ENCODE measurements around the gene INPP5J.
A peak's percentile ranks its signal among the peaks of the same experiment; 100 is the strongest.
"Not testable (repeated sequence)": the region's sequence is repeated elsewhere in the genome, so short reads cannot be mapped to it uniquely, and the experiment has no call there.

INPP5J gene

GRCh38 chr22:31088233-31088986 lies 34.4 kb upstream of the INPP5J start:
- no peak for DNase-seq

DNA sequence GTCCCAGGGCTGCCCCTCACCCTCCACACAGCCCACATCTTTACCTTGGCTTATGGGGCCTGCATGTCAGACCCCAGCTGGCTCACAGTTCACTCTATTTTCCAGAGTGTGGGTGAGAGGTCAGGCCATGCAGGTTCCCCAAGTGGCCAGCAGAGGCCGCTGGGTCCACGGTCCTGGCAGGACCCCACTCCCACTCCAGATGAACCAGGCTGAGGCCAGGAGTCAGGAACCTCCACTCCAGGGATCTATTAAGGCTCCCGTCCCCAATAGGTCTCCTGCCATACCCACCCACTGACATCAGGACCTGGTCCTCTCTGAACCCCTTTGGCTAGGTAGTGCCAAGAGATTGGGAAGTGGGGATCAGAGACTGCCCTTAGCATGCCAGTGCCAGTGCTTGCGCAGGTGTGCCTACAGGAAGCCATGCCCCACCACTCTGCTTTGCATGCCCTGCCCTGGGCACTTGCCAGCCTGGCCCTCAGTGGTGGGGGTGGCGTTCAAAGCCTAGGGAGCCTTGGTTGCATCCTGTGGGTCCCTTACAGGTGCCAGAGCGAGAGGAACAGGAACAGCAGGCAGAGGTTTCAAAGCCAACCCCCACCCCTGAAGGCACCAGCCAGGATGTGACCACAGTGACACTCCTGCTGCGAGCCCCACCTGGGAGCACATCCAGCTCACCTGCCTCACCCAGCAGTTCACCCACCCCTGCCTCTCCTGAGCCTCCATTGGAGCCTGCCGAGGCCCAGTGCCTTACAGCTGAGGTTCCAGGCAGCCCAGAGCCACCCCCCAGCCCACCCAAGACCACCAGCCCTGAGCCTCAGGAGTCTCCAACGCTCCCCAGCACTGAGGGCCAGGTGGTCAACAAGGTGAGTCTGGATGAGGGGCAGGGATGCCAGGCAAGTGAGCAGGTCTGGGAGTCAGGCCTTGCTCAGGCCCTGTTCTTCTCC lies 33.3 kb upstream of the INPP5J start:
- peak; percentile 19 to 25 for DNase-seq

GRCh38 chr22:31090217-31091085 lies 32.3 kb upstream of the INPP5J start:
- DNase-seq: no peak

DNA sequence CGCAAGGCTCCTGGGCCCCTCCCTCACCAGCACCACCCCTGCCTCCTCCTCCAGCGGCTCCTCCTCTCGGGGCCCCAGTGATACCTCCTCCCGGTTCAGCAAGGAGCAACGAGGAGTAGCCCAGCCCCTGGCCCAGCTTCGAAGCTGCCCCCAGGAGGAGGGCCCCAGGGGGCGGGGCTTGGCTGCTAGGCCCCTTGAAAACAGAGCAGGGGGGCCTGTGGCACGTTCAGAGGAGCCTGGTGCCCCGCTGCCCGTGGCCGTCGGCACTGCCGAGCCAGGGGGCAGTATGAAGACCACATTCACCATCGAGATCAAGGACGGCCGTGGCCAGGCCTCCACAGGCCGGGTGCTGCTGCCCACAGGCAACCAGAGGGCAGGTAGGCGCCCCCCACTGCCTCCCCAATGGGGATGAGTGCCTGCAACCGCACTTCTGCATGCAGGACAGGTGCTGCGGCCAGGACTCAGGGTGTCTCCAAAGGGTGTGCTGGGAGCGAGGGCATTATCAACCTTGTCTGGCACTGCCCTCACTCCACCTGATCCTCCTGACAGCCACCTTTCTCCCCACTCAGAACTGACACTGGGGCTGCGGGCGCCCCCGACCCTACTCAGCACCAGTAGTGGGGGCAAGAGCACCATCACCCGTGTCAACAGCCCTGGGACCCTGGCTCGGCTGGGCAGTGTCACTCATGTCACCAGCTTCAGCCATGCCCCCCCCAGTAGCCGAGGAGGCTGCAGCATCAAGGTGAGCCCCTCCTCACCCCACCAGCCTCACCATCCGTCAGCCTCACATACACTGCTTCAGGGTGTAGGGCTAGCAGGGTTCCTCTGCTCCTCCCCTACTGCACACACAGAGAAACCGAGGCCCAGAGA lies 31.4 kb upstream of the INPP5J start:
- DNase-seq: no peak

- no peak for DNase-seq
These were observed 30.6 kb upstream of the INPP5J start for GRCh38 chr22:31092161-31092560.

DNA sequence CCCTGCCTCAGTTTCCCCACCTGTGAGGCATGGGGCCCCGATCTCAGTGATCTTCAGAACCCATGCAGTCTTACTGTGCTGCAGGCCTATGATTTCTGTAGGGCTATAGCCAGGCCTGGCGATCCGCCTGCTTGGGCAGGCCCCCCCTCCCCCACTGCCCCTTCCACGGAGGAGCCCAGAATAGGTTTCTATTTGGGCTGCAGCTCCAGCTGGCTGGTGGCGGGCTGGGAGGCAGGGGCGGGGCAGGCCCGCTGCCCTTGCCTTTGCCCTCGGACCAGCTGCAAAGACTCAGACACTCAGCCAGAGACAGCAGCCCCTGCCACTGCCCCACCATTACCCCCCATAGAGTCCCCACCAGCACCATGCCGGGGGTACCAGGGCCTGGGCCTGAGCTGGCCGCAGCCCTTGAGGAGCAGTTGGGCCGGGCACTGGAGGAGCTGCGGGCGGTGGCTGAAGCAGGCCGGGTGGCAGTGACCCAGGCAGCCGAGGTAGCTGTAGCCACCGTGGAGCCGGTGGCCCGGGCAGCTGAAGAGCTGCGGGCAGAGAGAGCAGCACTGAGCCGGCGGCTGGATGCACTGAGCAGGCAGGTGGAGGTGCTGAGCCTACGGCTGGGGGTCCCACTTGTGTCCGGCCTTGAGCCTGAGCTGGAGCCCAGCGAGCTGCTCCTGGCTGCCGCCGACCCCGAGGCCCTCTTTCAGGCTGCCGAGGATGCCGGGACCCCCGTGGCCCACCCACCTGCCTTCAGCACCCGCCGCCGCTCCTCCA lies 29.5 kb upstream of the INPP5J start:
- DNase-seq: no peak

- DNase-seq: no peak
These were observed 28.7 kb upstream of the INPP5J start for GRCh38 chr22:31094021-31094551.

DNA sequence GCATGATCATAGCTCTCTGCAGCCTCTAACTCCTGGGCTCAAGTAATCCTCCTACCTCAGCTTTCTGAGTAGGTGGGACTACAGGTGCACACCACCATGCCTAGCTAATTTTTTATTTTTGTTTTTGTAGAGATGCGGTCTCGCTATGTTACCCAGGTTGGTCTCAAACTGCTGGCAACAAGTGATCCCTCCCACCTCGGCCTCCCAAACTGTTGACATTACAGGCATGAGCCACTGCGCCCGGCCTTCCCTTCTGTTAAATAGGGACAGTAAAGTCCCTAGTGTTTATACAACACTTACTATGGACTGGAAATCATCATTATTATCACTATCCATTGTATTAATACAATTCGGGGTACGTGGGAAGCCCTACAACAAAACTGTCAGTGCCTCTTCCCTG lies 28.0 kb upstream of the INPP5J start:
- DNase-seq: no peak

GRCh38 chr22:31095637-31096249 lies 27.0 kb upstream of the INPP5J start:
- DNase-seq: no peak

DNA sequence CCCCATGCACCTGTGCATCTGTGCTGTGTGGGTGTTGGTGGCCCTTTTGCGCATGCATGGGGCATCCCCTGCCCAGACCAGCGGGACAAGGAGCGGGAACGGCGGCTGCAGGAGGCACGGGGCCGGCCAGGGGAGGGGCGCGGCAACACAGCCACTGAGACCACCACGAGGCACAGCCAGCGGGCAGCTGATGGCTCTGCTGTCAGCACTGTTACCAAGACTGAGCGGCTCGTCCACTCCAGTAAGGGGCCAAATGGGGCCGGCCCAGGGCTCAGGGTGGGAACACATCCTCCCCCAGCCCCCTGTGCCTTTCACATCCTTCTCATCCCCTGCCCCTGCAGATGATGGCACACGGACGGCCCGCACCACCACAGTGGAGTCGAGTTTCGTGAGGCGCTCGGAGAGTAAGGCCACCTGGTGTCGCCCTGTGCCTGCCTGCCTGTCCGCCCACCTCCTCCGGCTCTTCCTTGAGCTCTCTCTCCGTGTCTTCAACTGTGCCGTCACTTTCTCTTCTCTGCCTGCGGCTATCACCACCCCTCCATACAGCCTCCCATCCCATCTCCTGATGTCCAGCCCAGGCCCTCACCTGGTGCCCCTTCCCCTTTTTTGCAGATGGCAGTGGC lies 26.0 kb upstream of the INPP5J start:
- no peak for DNase-seq

DNA sequence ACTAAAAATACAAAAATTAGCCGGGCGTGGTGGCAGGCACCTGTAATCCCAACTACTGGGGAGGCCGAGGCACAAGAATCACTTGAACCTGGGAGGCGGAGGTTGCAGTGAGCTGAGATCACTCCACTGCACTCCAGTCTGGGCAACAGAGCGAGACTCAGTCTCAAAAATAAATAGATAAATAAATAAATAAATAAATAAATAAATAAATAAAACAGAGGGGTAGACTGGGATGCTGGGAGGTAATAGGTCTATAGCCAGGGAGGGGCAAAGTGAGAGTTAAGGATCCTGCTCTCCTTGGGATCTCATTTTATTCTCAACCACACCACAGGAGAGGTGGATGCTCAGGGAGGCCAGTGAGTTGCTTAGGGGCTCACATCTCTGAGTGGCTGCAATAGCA lies 25.2 kb upstream of the INPP5J start:
- not testable (repeated sequence) for DNase-seq

DNA sequence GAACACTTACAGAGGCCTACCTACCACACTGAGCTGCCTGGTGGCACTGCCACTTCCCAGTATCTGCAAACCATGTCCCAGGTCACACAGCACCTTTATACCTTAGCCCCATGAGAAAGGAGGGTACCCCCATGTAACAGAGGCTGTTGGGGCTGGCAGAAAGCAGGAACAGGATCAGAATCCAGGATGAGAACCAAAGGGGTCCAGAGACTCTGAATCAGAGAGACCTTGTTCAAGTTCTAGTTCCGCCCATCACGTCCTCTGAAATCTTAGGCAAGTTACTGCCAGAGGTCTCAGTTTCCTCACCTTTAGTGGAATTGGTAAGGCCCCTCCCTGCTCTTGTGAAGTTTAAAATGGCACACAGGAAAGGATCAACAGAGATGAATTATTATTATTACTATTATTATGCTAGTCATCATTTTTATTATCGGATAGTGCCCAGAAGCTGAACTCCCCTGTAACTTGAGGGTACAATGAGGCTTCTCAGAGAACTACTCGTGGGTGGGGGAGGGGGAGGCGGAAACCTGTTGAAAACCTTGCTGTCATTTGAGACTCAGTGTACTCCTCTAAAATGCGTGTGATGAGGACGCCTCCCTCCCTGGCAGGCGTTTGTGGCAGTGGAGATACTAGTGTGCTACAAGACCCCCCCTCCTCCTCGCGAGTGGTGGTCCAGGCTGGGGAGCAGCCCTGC lies 24.7 kb upstream of the INPP5J start:
- no peak for DNase-seq

DNA sequence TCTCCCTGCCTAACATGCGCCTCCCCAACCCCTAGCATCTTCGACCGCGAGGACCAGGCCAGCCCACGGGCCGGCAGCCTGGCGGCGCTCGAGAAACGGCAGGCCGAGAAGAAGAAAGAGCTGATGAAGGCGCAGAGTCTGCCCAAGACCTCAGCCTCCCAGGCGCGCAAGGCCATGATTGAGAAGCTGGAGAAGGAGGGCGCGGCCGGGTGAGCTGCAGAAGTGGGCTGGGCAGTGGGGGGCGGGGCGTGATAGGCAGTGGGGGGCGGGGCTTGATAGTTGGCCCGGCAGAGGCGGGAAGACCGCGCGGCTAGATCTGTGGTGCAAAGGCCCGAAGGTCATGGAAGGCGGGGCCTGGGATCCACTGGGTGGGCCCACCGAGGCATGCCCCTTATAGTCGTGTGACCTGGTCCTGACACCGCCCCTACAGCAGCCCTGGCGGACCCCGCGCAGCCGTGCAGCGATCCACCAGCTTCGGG lies 24.1 kb upstream of the INPP5J start:
- DNase-seq: no peak

GRCh38 chr22:31099386-31099785 lies 23.4 kb upstream of the INPP5J start:
- DNase-seq: no peak

DNA sequence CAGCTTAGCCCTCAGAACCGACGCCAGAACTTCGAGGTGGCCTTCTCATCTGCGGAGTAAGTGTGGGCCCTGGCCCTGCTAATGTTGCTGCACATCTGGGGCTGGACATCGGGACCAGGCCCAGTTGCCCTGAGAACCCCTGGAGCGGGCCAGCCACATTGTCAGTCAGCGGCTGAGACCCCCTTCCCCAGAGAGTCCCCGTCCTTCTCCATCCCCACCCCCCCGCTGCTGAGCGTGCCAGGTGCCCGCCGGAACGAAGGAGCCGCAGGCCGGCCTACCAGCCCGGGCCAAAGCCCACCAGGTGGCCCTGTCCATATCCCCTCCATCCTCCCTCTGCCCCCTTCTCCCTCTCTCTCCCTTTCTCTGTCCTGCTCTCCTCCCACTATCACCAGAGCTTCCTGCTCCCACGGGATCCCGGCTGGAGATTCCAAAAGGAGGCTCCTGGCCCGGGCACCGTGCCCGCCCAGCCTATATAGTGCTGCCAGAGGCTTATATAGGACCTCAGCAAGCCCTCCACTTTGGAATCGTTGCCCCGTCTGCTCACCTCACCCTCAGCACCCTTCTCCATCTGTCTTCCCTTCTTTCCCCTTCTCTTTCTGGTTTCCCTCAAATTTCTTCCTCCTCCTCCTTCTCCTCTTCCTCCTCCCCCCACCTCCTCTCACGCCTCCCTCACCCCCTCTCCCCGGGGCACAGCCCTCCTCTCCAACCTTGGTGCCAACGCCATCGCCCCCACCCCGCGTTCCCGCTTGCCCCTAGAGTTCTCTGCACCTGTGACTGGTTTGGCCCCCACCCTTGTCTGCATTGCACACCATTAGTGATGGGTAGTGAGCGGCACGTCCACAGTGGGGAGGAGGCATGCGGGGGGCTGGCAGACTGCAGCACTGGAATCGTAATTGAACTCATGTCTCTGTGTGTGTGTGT lies 22.7 kb upstream of the INPP5J start:
- DNase-seq: no peak

DNA sequence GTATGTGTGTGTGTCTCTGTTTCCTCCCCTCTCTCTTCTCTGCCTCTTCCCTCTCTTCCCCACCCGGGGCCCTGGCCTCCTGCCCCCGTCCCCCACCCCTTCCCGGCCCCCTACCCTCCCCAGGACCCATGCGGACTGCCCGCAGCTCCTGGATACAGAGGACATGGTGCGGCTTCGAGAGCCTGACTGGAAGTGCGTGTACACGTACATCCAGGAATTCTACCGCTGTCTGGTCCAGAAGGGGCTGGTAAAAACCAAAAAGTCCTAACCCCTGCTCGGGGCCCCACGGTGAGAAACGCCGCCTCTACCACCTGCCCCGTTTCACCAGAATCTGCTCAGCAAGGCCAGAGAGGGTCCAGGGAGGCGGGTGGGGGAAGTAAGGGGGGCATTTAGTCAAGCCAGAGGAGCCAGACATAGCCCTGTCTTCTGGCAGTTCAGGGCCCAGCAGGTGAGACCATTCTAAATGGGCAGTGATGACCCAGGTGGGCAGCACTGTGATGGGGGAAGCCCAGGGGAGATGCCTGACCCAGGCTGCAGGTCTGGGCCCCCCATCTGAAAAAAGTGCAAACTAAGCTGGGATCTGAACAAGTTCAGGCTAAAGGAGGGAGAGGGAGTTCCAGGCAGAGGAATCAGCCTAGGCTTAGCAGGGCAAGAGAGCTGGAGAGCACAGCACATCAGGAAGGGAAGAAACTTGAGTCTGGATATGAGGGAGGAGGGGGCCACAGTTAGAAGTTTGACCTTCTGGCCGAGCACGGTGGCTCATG lies 21.8 kb upstream of the INPP5J start:
- DNase-seq: no peak

GRCh38 chr22:31102441-31103081 lies 20.2 kb upstream of the INPP5J start:
- no peak for DNase-seq
